OCI-LY1 (cell line): ENCODE measurements around the gene CD82.

Experiments
- EZH2 ChIP-seq: fragments of 200-600 bp; sonication (generic), shearing (Covaris generic); IDR thresholded peaks from 2 replicates; pipeline ENCODE4 v1.8.0; 2017; ENCODE audit warnings: borderline replicate concordance, mixed run types, mild to moderate bottlenecking, antibody characterized with exemption, low read length, moderate library complexity, mixed read lengths
- TF ChIP-seq, protein P1 (sequence below): fragments of 200-600 bp; sonication (generic), shearing (Covaris generic); IDR thresholded peaks from 2 replicates; pipeline ENCODE4 v1.5.1; 2017; ENCODE audit warnings: mild to moderate bottlenecking, antibody characterized with exemption, low read length, moderate library complexity, mixed read lengths

DNA sequence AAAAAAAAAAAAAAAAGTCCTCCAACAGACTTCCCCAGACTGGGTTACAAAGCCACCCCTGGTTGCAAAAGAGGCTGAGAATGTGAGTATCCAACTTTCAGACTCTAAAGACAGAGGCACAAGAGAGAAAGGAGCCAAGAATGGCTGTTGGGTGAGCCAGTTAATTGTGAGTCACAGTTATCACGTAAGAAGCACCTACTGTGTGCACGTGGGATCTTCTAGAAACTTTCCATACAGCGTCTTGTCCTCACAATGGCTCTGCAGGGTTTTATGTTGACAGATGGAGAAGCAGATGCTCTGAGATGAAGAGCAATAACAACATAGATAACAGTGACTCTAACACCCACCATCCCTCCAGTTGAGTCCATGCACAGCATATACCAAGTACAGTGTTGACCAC lies 41.0 kb downstream of the CD82 start:
- TF ChIP-seq, protein P1, sequence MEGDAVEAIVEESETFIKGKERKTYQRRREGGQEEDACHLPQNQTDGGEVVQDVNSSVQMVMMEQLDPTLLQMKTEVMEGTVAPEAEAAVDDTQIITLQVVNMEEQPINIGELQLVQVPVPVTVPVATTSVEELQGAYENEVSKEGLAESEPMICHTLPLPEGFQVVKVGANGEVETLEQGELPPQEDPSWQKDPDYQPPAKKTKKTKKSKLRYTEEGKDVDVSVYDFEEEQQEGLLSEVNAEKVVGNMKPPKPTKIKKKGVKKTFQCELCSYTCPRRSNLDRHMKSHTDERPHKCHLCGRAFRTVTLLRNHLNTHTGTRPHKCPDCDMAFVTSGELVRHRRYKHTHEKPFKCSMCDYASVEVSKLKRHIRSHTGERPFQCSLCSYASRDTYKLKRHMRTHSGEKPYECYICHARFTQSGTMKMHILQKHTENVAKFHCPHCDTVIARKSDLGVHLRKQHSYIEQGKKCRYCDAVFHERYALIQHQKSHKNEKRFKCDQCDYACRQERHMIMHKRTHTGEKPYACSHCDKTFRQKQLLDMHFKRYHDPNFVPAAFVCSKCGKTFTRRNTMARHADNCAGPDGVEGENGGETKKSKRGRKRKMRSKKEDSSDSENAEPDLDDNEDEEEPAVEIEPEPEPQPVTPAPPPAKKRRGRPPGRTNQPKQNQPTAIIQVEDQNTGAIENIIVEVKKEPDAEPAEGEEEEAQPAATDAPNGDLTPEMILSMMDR: no peak
- TF ChIP-seq EZH2: no peak
